Measurements from ENCODE around the gene FAM163B.
A peak's percentile ranks its signal among the peaks of the same experiment; 100 is the strongest.

DNA sequence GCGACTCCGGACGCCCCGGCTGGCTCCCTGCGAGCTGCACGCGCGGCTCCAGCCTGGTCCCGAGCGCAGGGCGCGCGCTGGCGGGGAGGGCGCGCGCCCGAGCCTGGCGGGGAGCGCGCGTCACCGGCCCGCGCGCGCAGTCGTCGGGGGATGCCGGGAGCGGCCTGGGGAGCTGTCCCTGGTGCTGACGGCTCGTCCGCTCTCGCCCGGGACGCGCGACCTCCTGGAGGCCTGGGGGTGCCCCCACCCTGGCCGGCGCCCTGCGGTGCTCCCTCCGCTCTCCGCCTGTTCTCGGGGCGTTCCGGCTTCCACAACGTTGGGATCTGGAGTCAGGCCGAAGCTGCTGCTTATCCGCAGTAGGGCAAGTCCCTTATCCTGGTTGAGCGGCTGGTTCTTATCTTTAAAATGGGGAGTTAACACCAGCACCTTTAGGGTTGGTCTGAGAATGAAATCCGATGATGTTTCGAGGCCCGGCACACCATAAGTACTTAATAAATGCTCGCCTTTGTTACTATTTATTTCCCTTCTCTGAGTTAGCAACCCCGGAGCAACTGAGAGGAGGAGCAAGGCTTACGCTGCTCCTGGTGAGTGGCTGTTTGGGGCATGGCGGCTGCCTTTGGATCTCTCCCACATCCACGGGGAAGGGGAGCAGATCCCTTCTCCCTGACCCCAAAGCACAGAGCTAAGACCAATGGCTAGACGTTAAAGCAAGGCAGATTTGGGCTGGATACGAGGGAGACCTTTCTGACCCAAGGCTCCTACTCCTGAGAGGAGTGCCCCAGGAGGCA, at the start of gene FAM163B:
- no peak for TF ChIP-seq CTCF (IDR thresholded peaks at IDR 0.05)
- TF ChIP-seq RAD21 (IDR thresholded peaks at IDR 0.05; ENCODE audit: low read length): no peak
- peak; percentile 7; the same call in 1 of the 2 replicates for TF ChIP-seq MXI1 (IDR thresholded peaks at IDR 0.05; ENCODE audit: low read depth, low read length)
- TF ChIP-seq, protein P1, sequence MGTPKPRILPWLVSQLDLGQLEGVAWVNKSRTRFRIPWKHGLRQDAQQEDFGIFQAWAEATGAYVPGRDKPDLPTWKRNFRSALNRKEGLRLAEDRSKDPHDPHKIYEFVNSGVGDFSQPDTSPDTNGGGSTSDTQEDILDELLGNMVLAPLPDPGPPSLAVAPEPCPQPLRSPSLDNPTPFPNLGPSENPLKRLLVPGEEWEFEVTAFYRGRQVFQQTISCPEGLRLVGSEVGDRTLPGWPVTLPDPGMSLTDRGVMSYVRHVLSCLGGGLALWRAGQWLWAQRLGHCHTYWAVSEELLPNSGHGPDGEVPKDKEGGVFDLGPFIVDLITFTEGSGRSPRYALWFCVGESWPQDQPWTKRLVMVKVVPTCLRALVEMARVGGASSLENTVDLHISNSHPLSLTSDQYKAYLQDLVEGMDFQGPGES (IDR thresholded peaks at IDR 0.05; ENCODE audit: low read depth, low read length): no peak

Data from SK-N-SH (cell line).